Measurements from ENCODE around the gene PLD2. TPM values are rescaled to one million over a fixed set of nuclear protein-coding genes. Genes with fewer than 3 reads are reported as not detected.

PLD2 gene
- total RNA-seq, 2 experiments from 2014 or later: 12.3 to 14.1 TPM

GRCh38 chr17:4780325-4780955, 26.5 kb upstream of the PLD2 start:
- H3K9me3 Mint-ChIP-seq (ENCODE audit: low read depth): no peaks in the 10 kb centered on the region
- intact Hi-C loops (cut with DNase I, micrococcal nuclease): no loop called here
- peaks cover 40% of the 10 kb centered on the region for H3K27me3 Mint-ChIP-seq
- ChIA-PET POLR2A (no interaction called here), CTCF (interaction anchor here (0.6 kb wide), 1 partner anchor 580 kb away, joined by 3 read pairs; no protein-coding TSS in a partner anchor)
- H3K4me3 Mint-ChIP-seq: no peak overlapping the region
- peaks cover 2% of the 10 kb centered on the region for H3K4me1 Mint-ChIP-seq
- ATAC-seq (no peak), DNase-seq (no peak)
- H3K27ac Mint-ChIP-seq: no peak overlapping the region
- H3K36me3 Mint-ChIP-seq (ENCODE audit: low read depth): no peaks in the 10 kb centered on the region

- ChIA-PET CTCF (interaction anchor here (0.6 to 1.2 kb wide), 4 partner anchors 9 to 709 kb away, joined by 3 to 4 read pairs (median 3); no protein-coding TSS in a partner anchor), POLR2A (no interaction called here)
- peak; percentile 41 for ATAC-seq
- Mint-ChIP-seq H3K4me3 (no peak overlapping the region), H3K36me3 (ENCODE audit: low read depth) (no peaks in the 10 kb centered on the region), H3K27me3 (peaks cover 57% of the 10 kb centered on the region), H3K4me1 (peaks cover 15% of the 10 kb centered on the region), H3K9me3 (ENCODE audit: low read depth) (no peaks in the 10 kb centered on the region), H3K27ac (no peak overlapping the region)
- intact Hi-C loops (cut with DNase I, micrococcal nuclease): no loop called here
- DNase-seq: peak; percentile 55
These were observed 24.3 kb upstream of the PLD2 start for GRCh38 chr17:4782652-4783051.

GRCh38 chr17:4785311-4786105, 21.4 kb upstream of the PLD2 start:
- ChIA-PET POLR2A (no interaction called here), CTCF (interaction anchor here (1.0 kb wide), 1 partner anchor 45 kb away, joined by 4 read pairs; no protein-coding TSS in a partner anchor)
- no peaks in the 10 kb centered on the region for H3K36me3 Mint-ChIP-seq (ENCODE audit: low read depth)
- H3K27me3 Mint-ChIP-seq: peaks cover 60% of the 10 kb centered on the region
- no peak overlapping the region for H3K27ac Mint-ChIP-seq
- H3K9me3 Mint-ChIP-seq (ENCODE audit: low read depth): no peaks in the 10 kb centered on the region
- ATAC-seq (no peak), DNase-seq (peak; percentile 37)
- peaks cover 18% of the 10 kb centered on the region for H3K4me1 Mint-ChIP-seq
- H3K4me3 Mint-ChIP-seq: no peak overlapping the region
- intact Hi-C loops (cut with DNase I, micrococcal nuclease): loop anchor here (5.0 kb wide), 3 partner anchors 53 to 143 kb away; partner anchors contain the start of genes ALOX15 (in 1 of the 2), CHRNE (in 1 of the 2) and MED11 (in 1 of the 2)

- Mint-ChIP-seq H3K36me3 (ENCODE audit: low read depth) (no peaks in the 10 kb centered on the region), H3K4me1 (peaks cover 22% of the 10 kb centered on the region), H3K4me3 (no peak within 1 kb of the TSS), H3K27me3 (peaks cover 56% of the 10 kb centered on the region), H3K9me3 (ENCODE audit: low read depth) (no peaks in the 10 kb centered on the region), H3K27ac (no peak within 1 kb of the TSS)
- intact Hi-C loops (cut with DNase I, micrococcal nuclease): loop anchor here (5.0 kb wide), 3 partner anchors 54 to 144 kb away; partner anchors contain the start of genes ALOX15 (in 1 of the 2), CHRNE (in 1 of the 2) and MED11 (in 1 of the 2)
- ATAC-seq (no peak), DNase-seq (no peak)
- ChIA-PET POLR2A (no interaction called here), CTCF (interaction anchor here (1.0 kb wide), 1 partner anchor 45 kb away, joined by 4 read pairs; no protein-coding TSS in a partner anchor)
These were observed 20.8 kb upstream of the PLD2 start, which contains the start of gene VMO1 for GRCh38 chr17:4786106-4786511. VMO1 (minus strand) TSS chr17:4786364; CDS start chr17:4786352, 12 bp downstream.

GRCh38 chr17:4786516-4786915, 20.4 kb upstream of the PLD2 start:
- intact Hi-C loops (cut with DNase I, micrococcal nuclease): loop anchor here (5.0 kb wide), 3 partner anchors 54 to 144 kb away; partner anchors contain the start of genes ALOX15 (in 1 of the 2), CHRNE (in 1 of the 2) and MED11 (in 1 of the 2)
- POLR2A ChIA-PET: no interaction called here
- no peak for ATAC-seq
- H3K4me3 Mint-ChIP-seq: no peak overlapping the region
- no peaks in the 10 kb centered on the region for H3K36me3 Mint-ChIP-seq (ENCODE audit: low read depth)
- H3K4me1 Mint-ChIP-seq: peaks cover 25% of the 10 kb centered on the region
- peaks cover 56% of the 10 kb centered on the region for H3K27me3 Mint-ChIP-seq
- CTCF ChIA-PET: interaction anchor here (1.0 kb wide), 1 partner anchor 46 kb away, joined by 4 read pairs; no protein-coding TSS in a partner anchor
- no peak overlapping the region for H3K27ac Mint-ChIP-seq
- DNase-seq: no peak
- H3K9me3 Mint-ChIP-seq (ENCODE audit: low read depth): no peaks in the 10 kb centered on the region

GRCh38 chr17:4788159-4788806, 18.7 kb upstream of the PLD2 start:
- ATAC-seq: no peak
- H3K27ac Mint-ChIP-seq: no peak overlapping the region
- H3K4me3 Mint-ChIP-seq: peak overlapping the region; percentile 64
- CTCF ChIA-PET: interaction anchor here (0.6 to 2.1 kb wide), 6 partner anchors 9 to 181 kb away, joined by 3 to 7 read pairs (median 3); no protein-coding TSS in a partner anchor
- peaks cover 45% of the 10 kb centered on the region for H3K27me3 Mint-ChIP-seq
- H3K36me3 Mint-ChIP-seq (ENCODE audit: low read depth): no peaks in the 10 kb centered on the region
- peaks cover 25% of the 10 kb centered on the region for H3K4me1 Mint-ChIP-seq
- no peaks in the 10 kb centered on the region for H3K9me3 Mint-ChIP-seq (ENCODE audit: low read depth)
- DNase-seq: no peak
- POLR2A ChIA-PET: interaction anchor here (1.0 kb wide), 1 partner anchor 8 kb away, joined by 3 read pairs; the partner anchor contains the start of gene PSMB6
- intact Hi-C loops (cut with DNase I, micrococcal nuclease): loop anchor here (2.0 to 5.0 kb wide), 4 partner anchors 56 to 146 kb away; partner anchors contain the start of genes ALOX15 (in 1 of the 2), CHRNE (in 1 of the 2) and MED11 (in 1 of the 2)

GRCh38 chr17:4788807-4789700, 17.9 kb upstream of the PLD2 start, which contains the start of gene GLTPD2:
GLTPD2 (plus strand) TSS chr17:4788964; CDS start chr17:4789012, 48 bp downstream.
- intact Hi-C loops (cut with DNase I, micrococcal nuclease): loop anchor here (2.0 to 5.0 kb wide), 4 partner anchors 57 to 147 kb away; partner anchors contain the start of genes ALOX15 (in 1 of the 2), CHRNE (in 1 of the 2) and MED11 (in 1 of the 2)
- POLR2A ChIA-PET: interaction anchor here (0.9 to 1.6 kb wide), 3 partner anchors 12 to 79 kb away, joined by 3 to 7 read pairs (median 6); partner anchors contain the start of gene ARRB2
- Mint-ChIP-seq H3K4me3 (peak within 1 kb of the TSS; percentile 64), H3K27me3 (peaks cover 42% of the 10 kb centered on the region), H3K27ac (peak within 1 kb of the TSS; percentile 59), H3K36me3 (ENCODE audit: low read depth) (no peaks in the 10 kb centered on the region), H3K4me1 (peaks cover 25% of the 10 kb centered on the region), H3K9me3 (ENCODE audit: low read depth) (no peaks in the 10 kb centered on the region)
- CTCF ChIA-PET: interaction anchor here (0.6 to 2.1 kb wide), 15 partner anchors 10 to 222 kb away, joined by 3 to 14 read pairs (median 4); partner anchors contain the start of genes ARRB2, C17orf107, PLD2 and RNF167
- no peak for DNase-seq
- ATAC-seq: peak; percentile 1

- intact Hi-C loops (cut with DNase I, micrococcal nuclease): loop anchor here (2.0 to 5.0 kb wide), 4 partner anchors 57 to 147 kb away; partner anchors contain the start of genes ALOX15 (in 1 of the 2), CHRNE (in 1 of the 2) and MED11 (in 1 of the 2)
- no peaks in the 10 kb centered on the region for H3K36me3 Mint-ChIP-seq (ENCODE audit: low read depth)
These were observed 17.3 kb upstream of the PLD2 start for GRCh38 chr17:4789701-4789950.

GRCh38 chr17:4789951-4790704, 16.8 kb upstream of the PLD2 start:
- peaks cover 34% of the 10 kb centered on the region for H3K27me3 Mint-ChIP-seq
- ChIA-PET POLR2A (interaction anchor here (0.6 to 1.6 kb wide), 5 partner anchors 13 to 647 kb away, joined by 3 to 7 read pairs (median 4); partner anchors contain the start of genes ARRB2 and CYB5D2), CTCF (interaction anchor here (0.6 to 2.1 kb wide), 29 partner anchors 9 to 529 kb away, joined by 3 to 14 read pairs (median 4); partner anchors contain the start of genes ARRB2, C17orf107, CXCL16 and PLD2)
- H3K4me3 Mint-ChIP-seq: peak overlapping the region; percentile 64
- ATAC-seq: peak; percentile 91
- no peaks in the 10 kb centered on the region for H3K36me3 Mint-ChIP-seq (ENCODE audit: low read depth)
- DNase-seq: peak; percentile 92
- H3K27ac Mint-ChIP-seq: peak overlapping the region; percentile 93
- intact Hi-C loops (cut with DNase I, micrococcal nuclease): loop anchor here (1.0 to 5.0 kb wide), 13 partner anchors 17 to 423 kb away; partner anchors contain the start of genes ARRB2 (in 2 of the 2), MED11 (in 2 of the 2), MINK1 (in 2 of the 2) and ALOX15 (in 1 of the 2)
- peaks cover 25% of the 10 kb centered on the region for H3K4me1 Mint-ChIP-seq
- H3K9me3 Mint-ChIP-seq (ENCODE audit: low read depth): no peaks in the 10 kb centered on the region

More at GRCh38 chr17:4789701-4789950, 17.3 kb upstream of the PLD2 start:
- H3K4me3 Mint-ChIP-seq: peak overlapping the region; percentile 64
- no peaks in the 10 kb centered on the region for H3K9me3 Mint-ChIP-seq (ENCODE audit: low read depth)
- ChIA-PET POLR2A (interaction anchor here (0.9 to 1.6 kb wide), 3 partner anchors 12 to 80 kb away, joined by 3 to 7 read pairs (median 6); partner anchors contain the start of gene ARRB2), CTCF (interaction anchor here (0.6 to 2.1 kb wide), 13 partner anchors 10 to 529 kb away, joined by 3 to 14 read pairs (median 4); partner anchors contain the start of genes ARRB2, C17orf107, PLD2 and RNF167)
- DNase-seq: no peak
- peak overlapping the region; percentile 59 for H3K27ac Mint-ChIP-seq
- H3K27me3 Mint-ChIP-seq: peaks cover 36% of the 10 kb centered on the region
- peaks cover 25% of the 10 kb centered on the region for H3K4me1 Mint-ChIP-seq
- no peak for ATAC-seq
